M059J (cell line): ENCODE measurements around the gene LGALSL. TPM values are rescaled to one million over a fixed set of nuclear protein-coding genes. Genes with fewer than 3 reads are reported as not detected.

ENCODE experiments used
- DNase-seq: peaks from one replicate; pipeline ENCODE4 v3.0.0-alpha.2; 2012; ENCODE audit warnings: low read depth
- total RNA-seq: library from RNA; depleted of rRNA; stranded (reverse); fragments of >200 nt; shearing (Covaris generic); gene quantifications from 2 replicates; pipeline ENCODE4 v1.2.3, GENCODE V29; 2014

The LGALSL gene
- total RNA-seq, 1 experiment from 2014 or later: 5.0 TPM

DNA sequence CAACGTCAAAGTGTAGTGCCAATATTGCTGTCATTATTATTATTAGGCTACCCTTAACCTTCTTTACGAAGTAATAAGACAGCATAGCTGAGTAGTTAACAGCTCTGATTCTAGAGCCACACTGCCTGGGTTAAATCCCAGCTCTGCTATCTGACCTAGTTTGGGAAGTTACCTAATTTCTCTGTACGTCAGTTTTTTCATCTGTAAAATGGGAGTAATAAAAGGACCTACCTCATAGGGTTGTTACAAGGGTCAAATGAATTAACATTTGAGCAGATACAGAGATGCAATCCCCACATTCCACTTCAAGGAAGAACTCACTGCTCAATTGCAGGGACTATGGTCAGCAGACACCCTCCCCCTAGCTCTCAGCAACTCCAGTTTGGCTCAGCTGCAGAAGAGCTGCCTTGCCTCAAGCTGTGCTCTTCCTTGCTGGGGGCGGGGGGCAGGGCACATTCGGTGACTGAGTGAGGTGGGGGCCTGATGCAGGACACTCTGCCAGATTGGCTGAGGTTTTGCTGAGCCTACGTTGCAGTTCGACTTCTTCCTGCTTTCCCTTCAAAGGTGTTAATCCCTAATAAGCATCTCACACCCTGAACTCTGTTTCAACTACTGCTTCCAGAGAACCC is 11.0 kb upstream of the LGALSL start:
- DNase-seq: no peak

- DNase-seq: peak; percentile 10
Observed at GRCh38 chr2:64445970-64446369, 8.0 kb upstream of the LGALSL start.

DNA sequence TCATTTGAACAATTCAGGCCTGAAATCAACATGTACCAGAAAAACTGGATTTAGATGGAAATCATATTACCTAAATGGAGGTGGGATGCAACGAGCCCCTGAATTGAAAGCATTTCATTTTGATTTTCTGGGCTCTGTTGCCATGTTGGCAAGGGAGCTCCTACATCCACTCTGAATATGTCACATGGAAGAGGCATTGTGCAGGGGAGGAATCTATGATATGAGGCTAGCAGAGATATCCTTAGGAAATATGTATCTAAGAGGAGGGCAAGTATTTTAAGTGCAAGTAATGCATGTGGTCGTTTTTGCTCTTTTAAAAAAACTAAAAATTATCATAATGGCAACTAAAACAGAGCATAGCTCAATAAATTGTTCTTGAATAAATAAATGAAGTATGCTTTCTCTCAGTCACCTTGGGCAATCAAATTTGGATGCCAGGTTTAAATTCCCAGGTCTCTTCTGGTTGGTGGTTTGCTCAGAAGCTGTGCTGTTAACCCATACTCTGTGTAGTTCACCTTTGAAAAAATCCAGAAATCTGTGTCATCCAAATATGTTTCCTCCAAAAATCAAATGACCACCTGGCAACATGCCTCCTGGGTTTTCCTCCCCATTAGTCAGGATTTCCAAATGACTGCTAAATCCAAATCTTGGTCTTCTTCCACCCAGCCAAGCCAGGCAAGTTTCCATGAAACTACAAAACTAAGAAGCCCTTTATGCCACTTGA is 6.5 kb upstream of the LGALSL start:
- peak; percentile 35 for DNase-seq

- DNase-seq: peak; percentile 26
Observed at GRCh38 chr2:64448041-64448426, 5.9 kb upstream of the LGALSL start.

- no peak for DNase-seq
Observed at GRCh38 chr2:64451051-64451450, 2.9 kb upstream of the LGALSL start.

GRCh38 chr2:64454386-64455332 is 697 bp downstream of the LGALSL start:
- peak; percentile 23 for DNase-seq

DNA sequence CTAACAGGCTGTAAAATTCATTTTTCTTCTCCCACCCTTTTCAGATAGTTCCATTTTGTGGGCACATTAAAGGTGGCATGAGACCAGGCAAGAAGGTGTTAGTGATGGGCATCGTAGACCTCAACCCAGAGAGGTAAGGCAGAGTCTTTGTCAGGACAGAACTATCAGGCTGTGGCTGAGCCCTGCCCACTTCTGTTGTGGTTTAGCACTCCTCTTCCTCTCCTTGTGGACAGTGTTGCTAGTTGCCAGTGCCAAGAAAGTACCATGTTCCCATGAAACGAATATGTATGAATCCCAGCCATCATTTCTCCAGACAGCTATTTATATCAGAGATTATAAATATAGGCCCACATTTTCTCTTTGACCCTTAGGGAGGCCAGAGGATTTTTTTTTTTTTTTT is 1.6 kb downstream of the LGALSL start:
- peak; percentile 7 for DNase-seq

DNA sequence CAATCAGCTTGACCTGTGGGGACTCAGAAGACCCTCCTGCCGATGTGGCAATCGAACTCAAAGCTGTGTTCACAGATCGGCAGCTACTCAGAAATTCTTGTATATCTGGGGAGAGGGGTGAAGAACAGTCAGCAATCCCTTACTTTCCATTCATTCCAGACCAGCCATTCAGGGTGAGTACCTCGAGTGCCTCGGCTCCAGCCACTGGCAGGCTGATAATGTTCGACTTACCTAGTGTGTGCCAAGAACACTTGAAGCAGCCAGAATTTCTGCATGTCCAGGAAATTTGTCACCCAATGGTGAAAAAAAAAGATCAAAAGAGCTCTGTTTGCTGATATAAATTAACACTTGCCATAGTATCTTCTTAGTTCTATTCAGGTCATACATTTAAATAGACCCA is 2.3 kb downstream of the LGALSL start:
- DNase-seq: no peak

GRCh38 chr2:64457524-64457923 is 3.6 kb downstream of the LGALSL start:
- no peak for DNase-seq

DNA sequence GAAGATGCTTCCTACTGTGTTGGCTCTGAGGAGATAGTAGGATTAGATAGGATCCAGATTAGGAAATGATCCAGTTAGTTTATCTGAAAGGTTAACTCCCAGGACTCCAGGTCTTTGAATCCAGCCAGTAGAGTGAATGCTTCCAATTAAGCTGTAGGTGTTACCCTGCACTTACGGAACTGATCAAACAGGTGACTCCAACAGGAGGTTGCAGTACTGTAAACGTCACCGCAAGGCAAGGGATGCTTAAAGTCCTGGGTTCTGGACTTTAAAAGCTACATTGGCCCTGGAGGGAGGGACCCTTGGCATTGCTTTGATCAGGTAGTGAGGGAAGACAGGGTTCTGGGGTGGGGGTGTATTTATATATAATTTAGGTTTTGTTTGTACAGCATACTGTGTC is 5.6 kb downstream of the LGALSL start:
- no peak for DNase-seq

- DNase-seq: no peak
Observed at GRCh38 chr2:64460330-64460729, 6.4 kb downstream of the LGALSL start.

DNA sequence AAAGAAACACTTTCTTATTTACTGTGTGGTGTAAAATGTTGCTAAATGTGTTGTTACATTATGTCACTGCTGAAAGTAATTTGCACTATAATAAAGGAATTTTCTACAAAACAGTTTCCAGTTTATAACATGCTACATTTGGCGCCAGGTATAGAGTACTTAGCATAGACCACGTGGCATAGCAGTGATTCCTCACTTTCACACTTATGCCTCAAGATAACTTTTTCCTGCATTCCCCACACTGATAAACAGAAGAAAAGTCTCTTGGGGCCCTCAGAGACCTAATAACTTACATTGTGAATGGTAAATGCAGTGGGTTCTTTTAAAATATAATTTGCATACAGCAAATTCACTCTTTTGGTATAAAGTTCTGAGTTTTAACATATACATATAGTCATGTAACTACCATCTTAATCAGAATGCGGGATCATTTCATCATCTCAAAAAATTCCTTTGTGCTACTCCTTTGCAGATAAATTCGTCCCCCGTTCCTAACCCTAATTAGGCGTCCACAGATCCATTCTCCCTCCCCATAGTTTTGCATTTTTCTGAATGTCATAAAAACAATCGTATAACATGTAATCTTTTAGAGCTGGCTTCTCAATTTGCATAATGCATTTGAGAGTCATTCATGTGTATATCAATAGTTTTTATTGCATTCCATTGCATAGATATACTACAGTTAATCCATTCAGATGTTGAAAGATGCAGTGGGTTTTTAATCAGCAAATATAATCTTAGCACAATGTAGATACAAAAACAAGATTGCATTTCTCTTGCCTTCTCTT is 7.5 kb downstream of the LGALSL start:
- DNase-seq: no peak

DNA sequence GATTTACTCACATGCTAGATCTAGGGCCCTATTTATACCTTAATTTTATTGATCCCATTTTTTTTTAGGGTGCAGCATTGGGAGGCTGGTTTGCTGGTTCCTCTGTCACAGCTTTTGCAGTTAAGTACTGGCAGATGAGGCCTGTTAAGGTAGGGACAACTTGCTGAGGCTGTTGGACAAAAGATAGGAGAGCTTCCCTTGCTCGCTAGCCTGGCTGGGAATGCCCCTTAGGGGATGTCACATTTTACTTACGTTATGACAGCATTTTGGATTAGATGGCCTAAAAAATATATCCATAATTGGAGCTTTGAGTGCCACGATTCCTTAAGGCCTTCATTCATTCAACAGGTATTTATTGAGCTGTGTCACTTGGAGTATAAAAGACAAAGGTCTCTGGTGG is 8.2 kb downstream of the LGALSL start:
- DNase-seq: no peak

DNA sequence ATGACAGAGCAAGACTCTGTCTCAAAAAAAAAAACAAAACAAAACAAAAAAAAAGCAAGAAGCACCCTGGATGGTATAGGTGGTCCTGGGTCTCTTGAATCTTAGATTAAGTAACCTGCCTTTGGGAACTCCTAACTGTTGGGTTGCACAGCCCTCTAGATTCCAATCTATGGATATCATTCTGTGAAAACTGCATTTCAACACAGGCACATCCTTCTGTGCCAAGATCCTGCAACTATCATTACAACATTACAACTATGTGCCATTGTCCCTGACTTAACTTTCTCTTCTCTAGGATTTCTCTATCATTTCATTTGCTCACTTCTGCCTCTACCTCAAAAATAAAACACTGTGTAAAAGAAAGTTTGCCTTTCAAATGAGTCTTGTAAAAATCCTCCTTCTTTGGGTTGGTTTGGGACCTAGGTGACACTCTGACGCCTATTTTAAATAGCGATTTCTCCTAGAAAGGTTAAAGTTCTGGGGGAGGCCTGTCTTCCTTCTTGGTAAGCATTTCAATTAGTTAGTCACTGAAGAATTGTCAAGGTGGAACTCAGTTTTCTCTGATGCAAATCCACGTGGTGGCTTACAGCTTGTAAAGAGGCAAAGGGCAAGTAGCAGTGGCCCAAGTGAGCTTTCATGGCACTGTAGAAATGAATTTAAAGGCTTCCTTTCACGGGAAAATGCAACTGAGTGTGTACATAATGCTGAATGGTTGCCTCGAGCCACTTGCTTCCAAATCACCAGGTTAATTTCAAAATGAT is 9.2 kb downstream of the LGALSL start:
- no peak for DNase-seq

DNA sequence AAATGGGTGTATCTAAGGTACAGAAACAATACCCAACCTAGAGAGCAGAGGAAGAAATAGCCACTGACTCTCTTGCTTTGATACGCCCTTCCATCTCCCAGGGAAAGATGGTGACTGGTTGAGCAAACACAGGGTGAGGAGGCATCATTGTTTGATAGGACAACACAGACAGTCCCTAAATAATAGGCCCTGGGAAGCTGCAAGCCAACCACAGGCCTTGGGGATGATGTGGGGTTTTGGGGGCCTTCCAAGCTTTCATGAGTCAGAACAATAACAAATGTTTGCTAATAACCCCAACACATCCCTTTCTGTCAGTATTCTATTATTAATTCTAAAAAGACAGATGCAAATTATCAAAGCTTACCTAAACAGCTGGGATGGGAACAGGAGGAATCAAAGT is 9.8 kb downstream of the LGALSL start:
- peak; percentile 69 for DNase-seq

DNA sequence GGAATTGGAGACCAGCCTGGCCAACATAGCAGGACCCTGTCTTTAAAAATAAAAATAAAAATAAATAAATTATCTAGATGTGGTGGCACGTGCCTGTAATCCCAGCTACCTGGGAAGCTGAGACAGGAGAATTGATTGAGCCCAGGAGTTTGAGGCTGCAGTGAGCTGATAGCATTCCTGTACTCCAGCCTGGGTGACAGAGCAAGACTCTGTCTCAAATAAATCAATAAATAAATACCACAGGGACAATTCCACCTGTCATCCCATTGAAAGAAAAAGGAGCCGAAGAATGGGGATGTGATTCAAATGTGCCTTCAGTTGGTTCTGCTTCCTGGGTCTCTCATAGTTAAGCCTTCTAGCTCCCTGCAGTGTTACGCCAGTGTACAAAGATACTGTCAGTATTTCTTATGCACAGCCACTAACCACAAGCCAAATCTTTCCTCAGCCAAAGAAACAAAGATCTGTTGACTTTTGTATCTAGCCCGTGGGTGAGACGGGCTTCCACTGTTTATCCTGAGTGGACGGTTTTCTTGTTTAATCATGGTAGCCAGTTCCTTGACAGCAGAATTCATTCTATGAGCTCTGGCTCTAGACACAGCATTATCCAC is 12.6 kb downstream of the LGALSL start:
- no peak for DNase-seq

DNA sequence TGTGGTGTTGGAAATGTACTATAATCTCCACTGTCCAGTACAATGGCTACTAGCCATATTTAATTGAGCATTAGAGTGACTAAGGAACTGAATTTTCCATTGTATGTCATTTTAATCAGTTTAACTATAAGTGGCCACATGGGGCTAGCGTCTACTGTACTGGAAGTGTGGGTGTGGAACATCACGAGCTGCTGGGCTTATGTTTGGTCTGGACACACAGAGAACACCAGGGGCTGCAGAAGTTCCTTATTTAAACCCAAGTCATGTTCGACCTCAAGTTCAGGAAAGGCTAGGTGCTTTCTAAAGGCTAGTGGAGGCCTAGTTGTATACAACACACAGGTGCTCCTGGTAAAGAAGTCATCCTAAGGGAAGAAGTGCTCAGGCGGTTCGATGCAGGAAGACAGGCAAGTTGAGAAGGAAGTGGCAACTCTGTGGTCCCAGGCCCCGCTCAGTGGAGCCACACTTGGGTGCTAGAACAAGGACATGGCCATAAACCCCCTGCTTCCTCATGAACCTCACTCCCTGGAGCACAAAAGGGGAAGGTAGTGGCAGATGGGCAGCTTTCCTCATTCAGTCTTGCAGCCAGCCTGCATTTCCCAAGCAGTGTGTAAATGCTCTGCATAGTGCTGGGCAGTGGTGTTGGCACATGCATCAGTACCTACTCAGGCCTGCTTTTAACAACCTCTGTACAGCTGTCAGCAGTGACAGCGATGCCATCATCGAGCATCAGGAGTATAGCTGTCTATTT is 13.3 kb downstream of the LGALSL start:
- DNase-seq: no peak

DNA sequence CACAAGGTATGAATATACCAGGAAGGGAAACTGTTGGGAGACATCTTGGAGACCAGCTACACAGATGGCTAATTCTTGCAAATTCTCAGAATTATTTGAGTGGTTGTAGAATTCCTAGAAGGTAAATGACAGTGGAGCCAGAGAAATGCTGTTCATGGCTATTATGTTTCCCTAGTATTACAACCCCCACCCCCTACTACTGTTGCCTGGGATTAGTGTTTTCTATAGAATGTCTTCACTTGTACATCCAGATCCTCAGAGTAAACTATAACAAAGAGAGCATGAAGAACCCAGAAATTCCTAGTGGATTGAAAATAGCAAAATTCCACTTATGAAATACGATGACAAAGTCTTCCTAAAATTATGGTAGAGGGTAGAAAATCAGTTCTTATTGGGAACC is 15.3 kb downstream of the LGALSL start:
- no peak for DNase-seq

- DNase-seq: no peak
Observed at GRCh38 chr2:64470071-64470470, 16.1 kb downstream of the LGALSL start.

- no peak for DNase-seq
Observed at GRCh38 chr2:64470766-64471295, 16.9 kb downstream of the LGALSL start.
